GM23248 (cell line): ENCODE results near the gene ELAVL2.

Experiments used
- EZH2 ChIP-seq: fragments of 200-600 bp; sonication (generic); IDR thresholded peaks from 2 replicates; pipeline ENCODE4 v1.6.1; 2018; ENCODE audit warnings: antibody characterized with exemption, mild to moderate bottlenecking; ENCODE audit not compliant: insufficient read depth, poor library complexity, severe bottlenecking
- EZH2phosphoT487 ChIP-seq: fragments of 200-600 bp; sonication (generic); IDR thresholded peaks from 2 replicates; pipeline ENCODE4 v1.6.1; 2018; ENCODE audit warnings: antibody characterized with exemption, moderate library complexity, mild to moderate bottlenecking, low read depth; ENCODE audit not compliant: insufficient read depth

DNA sequence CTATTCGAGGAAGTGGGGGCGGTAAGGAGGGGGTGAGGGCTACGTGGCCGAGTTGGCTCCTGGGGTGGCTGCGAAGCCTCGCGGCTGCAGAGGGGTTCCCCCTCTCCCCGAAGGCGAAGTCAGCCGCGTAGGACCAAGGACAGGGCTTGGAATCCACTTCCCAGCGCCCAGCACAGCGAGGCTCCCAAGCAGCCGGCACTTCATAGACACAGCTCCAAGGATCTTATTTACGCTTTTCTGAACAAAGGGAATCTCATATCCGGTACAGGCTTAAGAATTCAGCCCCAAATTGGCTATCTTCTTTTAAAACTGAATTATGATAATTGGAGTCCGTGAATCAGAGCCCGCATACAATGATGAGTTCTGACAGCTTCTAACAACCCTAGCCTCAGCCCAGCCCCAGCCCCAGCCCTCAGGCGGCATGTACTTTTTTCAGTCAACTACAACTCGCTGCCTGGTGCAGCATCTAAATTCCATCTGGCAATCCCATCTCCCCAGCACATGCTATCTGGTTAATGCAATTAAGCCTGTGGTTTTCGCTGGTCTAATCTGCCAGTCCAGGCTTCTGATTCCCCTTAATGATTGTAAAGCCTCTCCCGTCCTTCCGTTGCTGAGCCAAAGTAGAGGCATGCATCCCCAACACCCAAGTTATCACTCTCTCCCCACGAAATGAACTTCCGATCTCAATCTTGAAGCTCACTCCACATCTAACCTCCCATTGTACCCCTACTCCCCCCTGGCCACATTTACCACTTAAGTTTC lies 1.0 kb downstream of the ELAVL2 start:
- no peak for TF ChIP-seq EZH2
- TF ChIP-seq EZH2phosphoT487: no peak
